Left colon (tissue), 2 donors: ENCODE measurements around the gene FHIT. TPM values are rescaled to one million over a fixed set of nuclear protein-coding genes. Genes with fewer than 3 reads are reported as not detected.

ENCODE experiments used
- ATAC-seq: fragments of 200-7000 bp; cut with Tn5 transposase; one replicate; pipeline ENCODE4 v1.9.1; 2020; ENCODE audit warnings: mild to moderate bottlenecking, moderate library complexity
- DNase-seq, 2 donors: peaks; one replicate each; pipeline ENCODE4 v3.0.0-alpha.2; 2020
- intact Hi-C, 2 donors: fragments of 100-400 bp; cut with DNase I in 1 of 2; cut with micrococcal nuclease in 1 of 2; formaldehyde crosslinking; loops; one replicate each; pipeline versions ENCODE4 v1.11.2 to v1.14.0; 2022; cut with DNase I, micrococcal nuclease
- total RNA-seq, 2 donors: library from RNA; stranded (reverse); fragmentation: NEBNext Ultra II Directional; extraction: Animal tissue kit (Norgen Biotek cat#: 25700); gene quantifications; one replicate each; pipeline ENCODE4 v1.2.1, GENCODE V29; 2021
- donor health status: DM: no; HTN: no; CAD: no.
- donor health status: DM: yes; HTN: yes; CAD: no.

FHIT gene
- total RNA-seq, 2 donors from 2014 or later, result 14.5 to 17.2 TPM

DNA sequence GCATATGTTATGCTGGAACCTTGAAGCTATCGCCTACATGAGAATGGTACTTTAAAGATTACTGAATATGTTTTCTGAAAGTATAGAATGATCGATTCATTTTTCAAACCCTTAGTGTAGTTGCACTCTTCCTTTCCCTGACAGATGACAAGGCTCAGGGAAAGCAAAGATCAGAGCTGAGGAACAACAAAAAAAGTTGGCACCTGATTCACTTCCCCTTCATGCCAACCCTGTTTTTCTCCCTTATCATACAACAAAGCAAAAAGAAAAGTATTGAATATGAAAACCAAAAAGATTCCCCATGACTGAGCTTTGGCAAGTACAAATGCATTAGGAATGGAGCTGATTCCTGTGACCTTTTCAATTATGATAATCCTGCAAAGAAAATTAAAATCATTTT is 1012.7 kb downstream of the FHIT start:
- intact Hi-C loops, result no loop called here
- ATAC-seq (no peak), DNase-seq (no peak)

DNA sequence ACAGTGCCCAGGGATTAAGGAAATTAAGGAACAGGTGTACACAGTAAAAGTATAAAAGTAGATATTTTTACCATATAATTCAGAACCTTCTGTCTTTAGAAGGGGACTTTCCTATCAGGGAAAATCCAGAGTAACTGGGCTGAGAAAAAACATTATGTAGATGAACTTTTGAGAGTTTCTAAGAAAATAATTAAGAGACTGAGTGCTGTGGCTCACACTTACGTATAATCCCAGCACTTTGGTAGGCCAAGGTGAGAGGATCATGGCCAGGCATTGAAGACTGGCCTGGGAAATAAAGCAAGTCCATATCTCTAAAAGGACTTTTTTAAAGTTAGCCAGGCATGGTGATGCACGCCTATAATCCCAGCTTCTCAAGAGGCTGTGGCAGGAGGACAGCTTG is 1021.8 kb downstream of the FHIT start:
- no peak for ATAC-seq

GRCh38 chr3:60228823-60229222 is 1022.4 kb downstream of the FHIT start:
- ATAC-seq (no peak), DNase-seq (no peak)
- intact Hi-C loops, result no loop called here

More for the DNA sequence above, 1021.8 kb downstream of the FHIT start:
- no peak for DNase-seq
- intact Hi-C loops, result no loop called here

- intact Hi-C loops, result no loop called here
- ATAC-seq (no peak), DNase-seq (no peak)
Observed at GRCh38 chr3:60226912-60227311, 1024.3 kb downstream of the FHIT start.

GRCh38 chr3:60225848-60226247 is 1025.4 kb downstream of the FHIT start:
- DNase-seq, result no peak
- no peak for ATAC-seq
- intact Hi-C loops, result no loop called here

GRCh38 chr3:60220768-60221167 is 1030.5 kb downstream of the FHIT start:
- ATAC-seq (no peak), DNase-seq (no peak)
- intact Hi-C loops, result no loop called here

- DNase-seq (no peak), ATAC-seq (no peak)
- intact Hi-C loops, result no loop called here
Observed at GRCh38 chr3:60219501-60219900, 1031.8 kb downstream of the FHIT start.

- DNase-seq, result no peak
- no peak for ATAC-seq
- intact Hi-C loops, result no loop called here
Observed at GRCh38 chr3:60217156-60217911, 1033.9 kb downstream of the FHIT start.

DNA sequence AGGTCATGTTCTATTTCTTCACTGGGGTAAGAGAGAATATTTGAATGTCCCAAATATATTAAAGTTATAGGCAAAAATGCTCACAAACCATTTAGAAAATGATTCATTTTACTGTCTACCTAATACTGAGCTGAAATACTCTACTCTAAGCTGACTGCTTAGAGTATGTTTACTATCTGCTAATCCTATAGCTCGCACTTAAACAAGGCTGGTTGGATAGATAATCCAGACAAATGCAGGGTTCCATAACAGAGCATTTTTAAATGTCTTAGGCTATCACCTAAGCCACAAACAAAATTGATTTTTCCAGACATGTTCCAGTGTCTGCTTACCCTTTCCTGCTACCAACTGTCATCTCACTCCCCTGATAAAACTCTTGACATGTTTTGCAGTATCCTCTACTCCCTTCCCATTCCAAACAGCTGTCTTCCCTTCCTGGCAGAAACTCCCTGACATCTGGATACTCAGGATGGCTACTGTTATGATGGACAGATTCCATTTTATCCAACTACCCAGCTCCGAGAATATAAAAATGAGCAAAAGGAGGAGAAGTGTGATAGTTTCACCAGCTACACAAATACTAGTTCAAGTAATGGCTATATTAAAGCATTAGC is 1034.7 kb downstream of the FHIT start:
- intact Hi-C loops, result no loop called here
- no peak for ATAC-seq
- no peak for DNase-seq

- intact Hi-C loops, result no loop called here
- DNase-seq (no peak), ATAC-seq (no peak)
Observed at GRCh38 chr3:60215946-60216345, 1035.3 kb downstream of the FHIT start.

DNA sequence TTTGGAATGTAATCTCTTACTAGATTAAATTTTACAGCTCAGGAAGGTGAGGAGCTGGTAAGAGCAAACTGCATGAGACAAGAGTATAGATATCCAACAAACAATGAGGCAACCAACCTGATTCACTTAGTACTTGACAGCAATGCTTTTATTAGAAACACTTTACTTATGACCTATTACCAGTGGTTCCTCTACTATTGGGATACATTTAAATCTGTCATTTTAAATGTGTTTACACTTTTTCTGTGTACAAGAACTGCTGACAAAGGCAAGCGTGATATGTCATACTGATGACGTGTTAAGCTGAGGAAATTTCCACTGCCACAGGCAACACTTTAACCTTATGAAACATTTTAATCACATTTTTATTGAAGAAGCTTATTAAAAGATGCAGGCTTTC is 1043.3 kb downstream of the FHIT start:
- intact Hi-C loops, result no loop called here
- ATAC-seq, result no peak
- DNase-seq, result no peak

- ATAC-seq, result no peak
- intact Hi-C loops, result no loop called here
Observed at GRCh38 chr3:60206206-60206605, 1045.0 kb downstream of the FHIT start.

GRCh38 chr3:60202052-60202726 is 1049.1 kb downstream of the FHIT start:
- ATAC-seq (no peak), DNase-seq (no peak)
- intact Hi-C loops, result no loop called here

More at GRCh38 chr3:60206206-60206605, 1045.0 kb downstream of the FHIT start:
- no peak for DNase-seq

DNA sequence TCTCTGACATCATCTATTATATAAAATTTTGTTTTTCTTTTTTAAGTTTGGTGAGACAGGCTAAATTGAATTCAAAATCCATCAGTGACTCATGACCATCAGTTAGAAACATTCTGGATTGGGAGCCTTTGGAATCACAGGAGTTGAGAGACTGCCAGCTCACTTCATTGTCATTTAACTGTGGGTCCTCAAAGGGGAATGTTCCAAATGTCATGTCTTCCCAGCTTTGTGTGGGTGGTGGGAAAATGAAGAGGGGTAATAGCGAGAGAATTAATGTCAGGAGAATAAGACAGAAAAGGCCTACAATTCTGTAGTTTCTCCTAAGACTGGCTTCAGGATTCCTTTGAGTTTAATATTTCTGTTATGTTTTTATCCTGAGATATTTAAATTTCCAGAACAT is 1051.9 kb downstream of the FHIT start:
- no peak for DNase-seq
- intact Hi-C loops, result no loop called here

DNA sequence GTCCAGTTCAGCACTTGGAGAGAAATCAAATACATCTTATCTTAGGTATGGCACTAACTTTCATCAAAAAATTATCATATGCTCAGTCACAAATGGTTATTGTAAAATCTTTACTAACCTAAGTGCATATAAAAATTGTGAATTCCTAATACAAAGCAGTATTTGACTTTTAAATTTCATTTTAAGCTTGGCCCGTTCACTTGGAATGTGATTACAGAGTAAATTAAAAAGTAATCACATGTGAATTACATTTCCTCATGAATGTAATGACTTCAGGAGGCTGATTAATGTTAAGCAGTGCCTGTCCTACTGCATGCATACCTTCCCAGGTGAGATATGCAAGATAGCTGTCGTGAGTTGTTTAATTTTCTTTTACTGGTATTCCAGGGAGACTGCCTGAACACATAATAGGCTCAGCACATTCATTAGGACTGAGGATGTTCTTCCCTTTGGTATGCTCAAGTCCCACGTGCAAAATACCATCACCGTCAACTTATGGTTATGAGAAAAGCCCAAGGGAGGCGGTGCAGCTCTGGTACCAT is 1053.0 kb downstream of the FHIT start:
- intact Hi-C loops, result no loop called here
- no peak for ATAC-seq
- DNase-seq, result no peak

More for the DNA sequence above, 1051.9 kb downstream of the FHIT start:
- ATAC-seq, result no peak

DNA sequence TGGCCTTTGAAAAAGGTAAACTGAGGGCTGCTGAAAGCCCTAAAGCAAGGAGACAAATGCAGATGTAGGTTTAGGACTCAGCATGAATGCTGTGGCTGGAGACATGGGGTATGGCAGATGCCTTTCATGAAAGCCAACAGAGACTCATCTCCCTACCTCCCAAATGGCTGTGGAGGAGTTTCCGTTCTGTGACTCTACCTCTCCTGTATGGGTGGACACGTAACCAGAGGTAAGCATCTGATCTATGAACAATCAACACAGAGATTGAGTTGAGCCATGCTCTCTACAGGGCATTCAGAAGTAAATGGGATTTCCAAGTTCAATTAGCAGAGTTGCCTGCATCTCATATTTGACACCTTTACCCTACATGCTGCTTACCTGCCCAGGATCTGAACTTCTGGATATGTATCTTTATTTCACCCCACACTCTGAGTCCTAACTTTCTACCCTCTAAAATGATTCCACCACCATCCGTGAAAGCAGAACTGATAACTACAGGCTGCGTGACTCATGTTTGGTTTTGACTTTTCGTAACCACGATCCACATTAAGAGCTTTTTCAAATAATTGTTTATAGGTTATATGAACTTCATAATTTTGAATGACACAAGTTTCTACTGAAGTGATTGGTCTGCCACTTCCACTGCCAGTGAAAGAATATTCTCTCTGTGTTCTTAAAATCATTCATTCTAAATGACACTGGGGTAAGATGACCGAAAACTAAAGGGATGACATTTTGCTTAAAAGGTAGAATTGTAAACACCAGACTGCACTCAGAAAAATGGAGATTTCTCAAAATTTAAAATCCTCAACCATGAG is 1058.7 kb downstream of the FHIT start:
- DNase-seq (no peak), ATAC-seq (no peak)
- intact Hi-C loops, result no loop called here

DNA sequence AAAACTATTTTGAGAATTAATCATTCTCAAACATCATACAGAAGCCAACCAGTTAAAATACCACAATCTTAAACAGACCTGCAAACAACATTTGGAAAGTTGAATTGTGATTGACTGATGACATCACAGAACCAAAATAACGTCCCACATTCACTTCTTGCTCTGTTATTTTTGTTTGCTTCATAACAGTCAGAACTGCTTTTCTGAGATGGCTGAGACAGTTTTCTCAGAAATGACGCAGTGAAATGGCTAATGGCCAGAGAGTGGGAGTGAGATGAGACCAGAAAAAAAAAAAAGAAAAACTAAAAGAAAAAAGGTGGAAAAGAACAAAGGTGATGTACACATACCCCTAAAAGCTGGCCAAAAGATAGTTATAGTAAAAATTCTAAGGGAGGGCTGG is 1061.2 kb downstream of the FHIT start:
- DNase-seq, result no peak
- intact Hi-C loops, result no loop called here
- ATAC-seq, result no peak

DNA sequence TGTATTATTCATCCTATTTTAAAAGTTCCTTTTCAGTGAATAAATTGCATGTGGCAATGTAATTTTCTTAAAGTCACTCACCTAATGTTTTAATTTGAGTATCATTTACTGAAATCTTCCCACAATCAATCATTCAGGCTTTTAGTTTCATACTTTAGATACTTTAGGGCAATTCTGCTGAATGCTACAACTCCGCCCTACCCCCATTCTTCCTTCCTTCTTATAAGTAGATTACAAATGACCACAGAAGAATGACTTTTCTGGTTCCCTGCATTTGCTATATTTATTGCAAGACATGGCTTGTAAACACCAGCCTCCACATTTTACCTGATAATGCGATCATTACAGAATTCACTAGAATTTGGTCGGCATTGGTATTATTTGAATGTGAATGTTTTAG is 1061.9 kb downstream of the FHIT start:
- intact Hi-C loops, result no loop called here
- DNase-seq (no peak), ATAC-seq (no peak)

- intact Hi-C loops, result no loop called here
- ATAC-seq (no peak), DNase-seq (no peak)
Observed at GRCh38 chr3:60188803-60189202, 1062.4 kb downstream of the FHIT start.
